Epithelial cell of esophagus (primary cell): ENCODE results near the gene SLC22A5.
A peak's percentile ranks its signal among the peaks of the same experiment; 100 is the strongest.

Experiments
- DNase-seq: peaks from one replicate; pipeline ENCODE4 v3.0.0; 2010; ENCODE audit warnings: low read depth
- H3K4me3 ChIP-seq: 2 replicates; pipeline ENCODE4 v1.5.1; 2011; ENCODE audit warnings: mild to moderate bottlenecking, low read length, control low read depth
- CTCF ChIP-seq: IDR thresholded peaks from 2 replicates; pipeline ENCODE4 v1.5.1; 2011; ENCODE audit warnings: low read depth, mild to moderate bottlenecking, low read length, control low read depth, inconsistent platforms; ENCODE audit not compliant: insufficient read depth; ENCODE audit errors: missing control alignments

The SLC22A5 gene

GRCh38 chr5:132386644-132387286, 17.3 kb downstream of the SLC22A5 start:
- TF ChIP-seq CTCF = peak; percentile 92
- DNase-seq = peak; percentile 78
- H3K4me3 ChIP-seq = no peak overlapping the region

DNA sequence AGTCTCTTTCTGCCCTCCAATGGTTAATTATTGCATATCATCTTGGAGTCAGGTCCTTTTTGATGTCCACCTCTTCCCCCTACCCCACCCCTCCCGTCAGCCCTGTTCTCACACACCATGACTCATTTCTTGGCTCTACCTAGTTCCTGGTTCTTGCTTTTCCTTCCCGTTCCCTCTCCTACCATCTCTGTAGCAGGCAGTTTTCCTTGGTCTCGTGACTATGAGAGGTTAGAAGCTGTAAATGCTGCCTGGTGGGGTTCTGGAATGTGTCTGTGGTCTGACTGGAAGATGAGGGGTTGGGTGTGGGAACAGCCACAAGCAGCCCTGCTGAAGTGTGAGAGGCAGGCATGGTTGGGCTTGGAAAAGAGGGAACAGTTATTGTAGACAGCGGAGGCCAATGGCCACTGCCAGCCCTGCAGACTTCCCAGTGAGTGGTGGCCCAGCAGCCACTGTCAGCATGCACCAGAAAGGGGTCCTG, 18.2 kb downstream of the SLC22A5 start:
- peak; percentile 93 for DNase-seq
- TF ChIP-seq CTCF = no peak
- no peak overlapping the region for H3K4me3 ChIP-seq

DNA sequence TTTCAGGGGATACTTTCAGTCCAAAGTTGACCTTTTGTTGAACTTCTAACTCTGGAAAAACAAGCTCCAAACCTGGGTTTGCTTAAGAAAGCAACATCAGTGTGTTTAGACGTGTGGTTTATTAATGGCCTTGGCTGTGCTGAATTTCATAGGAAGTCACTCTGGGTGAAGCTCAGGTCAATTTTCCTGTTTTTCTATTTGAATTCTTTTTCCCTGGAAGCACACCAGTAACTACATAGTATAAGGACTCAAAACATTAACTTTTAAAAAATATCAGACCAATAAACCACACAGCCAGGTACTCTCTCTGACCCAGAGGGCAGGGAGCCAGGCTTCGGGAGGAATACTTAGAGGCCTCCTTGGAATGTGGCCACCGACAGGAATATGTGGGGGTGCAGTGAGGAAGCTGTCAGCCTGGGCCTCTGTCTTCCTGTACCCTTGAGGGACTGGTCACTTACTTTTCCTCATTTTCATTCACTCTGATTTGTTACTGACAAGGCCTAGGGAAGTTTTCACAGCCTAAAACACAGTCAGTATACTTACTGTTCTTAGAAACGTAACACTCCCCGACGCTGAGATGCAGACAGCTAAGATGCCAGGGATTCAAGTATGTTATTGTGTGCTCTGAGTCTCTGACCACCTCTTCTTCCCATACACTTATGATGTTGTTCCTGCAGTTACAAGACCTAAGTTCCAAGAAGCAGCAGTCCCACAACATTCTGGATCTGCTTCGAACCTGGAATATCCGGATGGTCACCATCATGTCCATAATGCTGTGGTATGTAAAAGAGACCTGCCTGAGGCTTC, 18.9 kb downstream of the SLC22A5 start:
- DNase-seq = no peak
- no peak for TF ChIP-seq CTCF
- H3K4me3 ChIP-seq = no peak overlapping the region

- TF ChIP-seq CTCF = no peak
- no peak for DNase-seq
- H3K4me3 ChIP-seq = no peak overlapping the region
Observed at GRCh38 chr5:132389051-132389331, 19.5 kb downstream of the SLC22A5 start.

DNA sequence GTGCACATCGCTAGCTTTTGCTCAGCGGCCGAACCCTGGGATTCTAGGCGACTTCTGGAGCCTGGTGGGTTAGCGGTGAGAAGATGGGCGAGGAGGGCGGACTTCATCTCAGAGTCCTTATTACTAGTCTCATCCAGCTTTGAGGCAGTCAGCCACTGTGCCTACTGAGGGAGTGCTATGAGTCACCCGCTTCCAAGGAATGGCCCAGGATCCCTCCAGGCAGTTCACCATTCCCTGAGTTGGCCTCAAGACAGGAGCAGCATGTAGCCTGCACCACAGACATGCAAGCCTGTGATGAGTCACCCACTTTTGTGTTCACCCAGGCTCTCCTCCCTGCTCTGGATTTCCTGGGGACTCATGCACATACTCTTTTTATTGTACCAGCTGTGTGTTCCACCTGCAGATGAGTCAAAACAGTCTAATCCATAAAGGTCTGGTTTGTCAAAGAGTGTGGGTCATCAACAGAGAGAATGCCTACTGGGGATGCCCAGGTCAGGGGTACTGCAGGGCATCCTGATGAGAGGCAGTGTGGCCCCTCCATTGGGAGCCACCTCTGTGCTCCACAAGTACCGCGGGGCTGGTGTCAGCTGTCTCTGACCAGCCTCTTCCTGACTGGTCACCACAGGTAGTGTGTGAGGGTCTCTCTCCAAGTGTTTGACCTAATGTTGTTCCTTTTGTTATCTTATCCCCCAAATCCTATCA, 20.2 kb downstream of the SLC22A5 start:
- TF ChIP-seq CTCF = no peak

GRCh38 chr5:132391247-132391646, 21.7 kb downstream of the SLC22A5 start:
- no peak for TF ChIP-seq CTCF
- no peak overlapping the region for H3K4me3 ChIP-seq
- no peak for DNase-seq

More for the DNA sequence above, 20.2 kb downstream of the SLC22A5 start:
- peak; percentile 100 for DNase-seq
- H3K4me3 ChIP-seq = no peak overlapping the region

GRCh38 chr5:132391870-132392269, 22.4 kb downstream of the SLC22A5 start:
- no peak overlapping the region for H3K4me3 ChIP-seq
- no peak for TF ChIP-seq CTCF
- DNase-seq = no peak
